IMR-90 (cell line): ENCODE measurements around the gene ZNF236. TPM values are rescaled to one million over a fixed set of nuclear protein-coding genes. Genes with fewer than 3 reads are reported as not detected.

Source experiments
- ATAC-seq: fragments of 200-7000 bp; cut with Tn5 transposase; 2 replicates; pipeline ENCODE4 v1.9.1; 2020; ENCODE audit warnings: low read depth, mild to moderate bottlenecking, moderate library complexity
- BruUV-seq: library from RNA; stranded (reverse); fragments of 400-500 nt; replicated peaks from 2 replicates; lab custom pipeline; 2021; lab: Mats Ljungman, UMichigan
- CTCF ChIA-PET: fragments of 300-600 bp; formaldehyde crosslinking; extraction: SDS; loops from one replicate; lab custom pipeline; 2021; ENCODE audit warnings: antibody characterized with exemption; lab: Yijun Ruan, JAX
- POLR2A ChIA-PET: fragments of 300-600 bp; sonication (Branson Sonifier 250); formaldehyde crosslinking; loops from one replicate; lab custom pipeline; 2022; ENCODE audit warnings: antibody characterized with exemption; ENCODE audit not compliant: unreplicated experiment; lab: Charles Lee
- DNase-seq: peaks from one replicate; pipeline ENCODE4 v3.0.0; 2013
- H2AFZ ChIP-seq: replicated peaks from 2 replicates; pipeline ENCODE3; 2013; ENCODE audit warnings: low read length, mild to moderate bottlenecking; ENCODE audit not compliant: poor library complexity
- H2AK5ac ChIP-seq: 2 replicates; pipeline ENCODE4 v1.6.1; 2013; ENCODE audit warnings: low read depth, low read length, inconsistent platforms
- H2AK9ac ChIP-seq: replicated peaks from 2 replicates; pipeline ENCODE3; 2013; ENCODE audit warnings: mild to moderate bottlenecking, low read depth, low read length, moderate library complexity; ENCODE audit not compliant: poor library complexity
- H2BK120ac ChIP-seq: 2 replicates; pipeline ENCODE4 v1.6.1; 2013; ENCODE audit warnings: low read depth, low read length, inconsistent platforms
- H2BK15ac ChIP-seq: 3 replicates; pipeline ENCODE4 v1.6.1; 2013; ENCODE audit warnings: low read depth, low read length, inconsistent platforms
- H2BK20ac ChIP-seq: 2 replicates; pipeline ENCODE4 v1.6.1; 2013; ENCODE audit warnings: low read depth, mild to moderate bottlenecking, inconsistent platforms, low read length, moderate library complexity
- H2BK5ac ChIP-seq: 2 replicates; pipeline ENCODE4 v1.6.1; 2013; ENCODE audit warnings: mild to moderate bottlenecking, low read depth, low read length, inconsistent platforms; ENCODE audit not compliant: poor library complexity, severe bottlenecking
- H3K14ac ChIP-seq: replicated peaks from 2 replicates; pipeline ENCODE4 v1.6.1; 2013; ENCODE audit warnings: low read depth, low read length, inconsistent platforms
- H3K18ac ChIP-seq: 2 replicates; pipeline ENCODE4 v1.6.1; 2013; ENCODE audit warnings: low read depth, low read length, control low read depth
- H3K23ac ChIP-seq: 2 replicates; pipeline ENCODE4 v1.6.1; 2013; ENCODE audit warnings: low read depth, low read length, inconsistent platforms
- H3K27ac ChIP-seq: 2 replicates; pipeline ENCODE4 v1.5.1; 2013; ENCODE audit warnings: mild to moderate bottlenecking, control low read depth, low read length; ENCODE audit not compliant: insufficient read depth
- H3K27me3 ChIP-seq: 2 replicates; pipeline ENCODE4 v1.6.1; 2013; ENCODE audit warnings: low read length; ENCODE audit not compliant: control insufficient read depth, insufficient read depth
- H3K36me3 ChIP-seq: 2 replicates; pipeline ENCODE4 v1.6.1; 2013; ENCODE audit warnings: low read length, mixed read lengths; ENCODE audit not compliant: control insufficient read depth, insufficient read depth
- H3K4ac ChIP-seq: 2 replicates; pipeline ENCODE4 v1.6.1; 2013; ENCODE audit warnings: low read depth, low read length, inconsistent platforms
- H3K4me1 ChIP-seq: 2 replicates; pipeline ENCODE4 v1.6.1; 2013; ENCODE audit warnings: low read length, mixed read lengths; ENCODE audit not compliant: control insufficient read depth, insufficient read depth
- H3K4me2 ChIP-seq: 2 replicates; pipeline ENCODE4 v1.6.1; 2013; ENCODE audit warnings: low read depth, mild to moderate bottlenecking, control low read depth, low read length, moderate library complexity
- H3K4me3 ChIP-seq: 2 replicates; pipeline ENCODE4 v1.5.1; 2013; ENCODE audit warnings: low read depth, mild to moderate bottlenecking, control low read depth, low read length, moderate library complexity; ENCODE audit not compliant: insufficient read depth
- H3K56ac ChIP-seq: 2 replicates; pipeline ENCODE4 v1.6.1; 2013; ENCODE audit warnings: low read length, inconsistent platforms; ENCODE audit not compliant: insufficient read depth; ENCODE audit errors: extremely low read depth
- H3K79me1 ChIP-seq, 2 experiments: 2 replicates each; pipeline ENCODE4 v1.6.1; 2013; ENCODE audit warnings: low read length in 2 of 2, inconsistent platforms in 1 of 2, low read depth in 1 of 2
- H3K9ac ChIP-seq: 2 replicates; pipeline ENCODE4 v1.6.1; 2013; ENCODE audit warnings: low read depth, low read length, control low read depth
- H3K9me1 ChIP-seq: 2 replicates; pipeline ENCODE4 v1.6.1; 2013; ENCODE audit warnings: low read length, inconsistent platforms; ENCODE audit not compliant: insufficient read depth
- H3K9me3 ChIP-seq: 2 replicates; pipeline ENCODE4 v1.6.1; 2013; ENCODE audit warnings: low read length; ENCODE audit not compliant: control insufficient read depth, insufficient read depth
- H4K20me1 ChIP-seq: 2 replicates; pipeline ENCODE4 v1.6.1; 2013; ENCODE audit warnings: low read length, inconsistent platforms; ENCODE audit not compliant: insufficient read depth
- H4K5ac ChIP-seq: 2 replicates; pipeline ENCODE4 v1.6.1; 2013; ENCODE audit warnings: mild to moderate bottlenecking, low read depth, low read length, control low read depth
- H4K8ac ChIP-seq, 2 experiments: 2 replicates each; pipeline ENCODE4 v1.6.1; 2013; ENCODE audit warnings: low read depth in 2 of 2, low read length in 2 of 2, control low read depth in 1 of 2, inconsistent platforms in 1 of 2
- H4K91ac ChIP-seq: 2 replicates; pipeline ENCODE4 v1.6.1; 2013; ENCODE audit warnings: low read depth, low read length, inconsistent platforms; ENCODE audit not compliant: insufficient read depth
- CHD1 ChIP-seq: IDR thresholded peaks from 2 replicates; pipeline ENCODE4 v1.6.1; 2012; ENCODE audit warnings: low read depth, low read length, improper control_type of control experiment
- MAZ ChIP-seq: IDR thresholded peaks from 2 replicates; pipeline ENCODE4 v1.6.1; 2012; ENCODE audit warnings: low read depth, mild to moderate bottlenecking, low read length, improper control_type of control experiment, moderate library complexity, borderline replicate concordance
- RAD21 ChIP-seq: IDR thresholded peaks from 2 replicates; pipeline ENCODE4 v1.6.1; 2012; ENCODE audit warnings: low read length, improper control_type of control experiment
- RCOR1 ChIP-seq: IDR thresholded peaks from 2 replicates; pipeline ENCODE4 v1.6.1; 2012; ENCODE audit warnings: mild to moderate bottlenecking, low read length, improper control_type of control experiment; ENCODE audit not compliant: insufficient replicate concordance
- WGBS, 2 experiments: methylation state at CpG; one replicate each; pipeline versions ENCODE4 v1.1.5 to v1.1.7; 2013; ENCODE audit warnings: missing lambda C conversion rate in 2 of 2; ENCODE audit not compliant: insufficient read length in 1 of 2; ENCODE audit errors: extremely low coverage in 2 of 2; 5-methylcytosine and 5-hydroxymethylcytosine counted together
- dilution Hi-C: fragments of 300-500 bp; cut with HindIII; formaldehyde crosslinking; loops from one replicate; pipeline ENCODE4 v1.14.3; 2018; ENCODE audit warnings: low sequenced_read_pairs; ENCODE audit not compliant: unreplicated experiment
- in situ Hi-C: fragments of 300-500 bp; cut with MboI; formaldehyde crosslinking; loops from 3 replicates; pipeline ENCODE4 v1.14.3; 2019; ENCODE audit warnings: low sequenced_read_pairs, inconsistent platforms, mixed read lengths
- intact Hi-C: fragments of 100-400 bp; cut with micrococcal nuclease; formaldehyde crosslinking; loops from 2 replicates; pipeline ENCODE4 v1.10.0; 2022
- polyA plus RNA-seq, 3 experiments: library from polyadenylated mRNA; depleted of rRNA; stranded (reverse); fragments of >200 nt; gene quantifications; 2 replicates each; pipeline ENCODE4 v1.2.3, GENCODE V29; 2012; ENCODE audit warnings: low replicate concordance in 1 of 3
- total RNA-seq: library from RNA; depleted of rRNA; stranded (reverse); fragments of >200 nt; gene quantifications from 2 replicates; pipeline ENCODE4 v1.2.3, GENCODE V29; 2012
- TF ChIP-seq, protein P1 (sequence below): fragments of 150-350 bp; IDR thresholded peaks from 2 replicates; pipeline ENCODE4 v1.6.1; 2017; ENCODE audit warnings: mild to moderate bottlenecking, antibody characterized with exemption, low read length, low read depth
- TF ChIP-seq, protein P2 (sequence below): conservative IDR thresholded peaks from 2 replicates; pipeline ENCODE4 v1.5.1; 2012; ENCODE audit warnings: mild to moderate bottlenecking, low read depth, low read length, improper control_type of control experiment

ZNF236 gene
- total and polyA plus RNA-seq, 2 of the 4 experiments (the other 2 are of a cell fraction), result 3.6 to 9.7 TPM

DNA sequence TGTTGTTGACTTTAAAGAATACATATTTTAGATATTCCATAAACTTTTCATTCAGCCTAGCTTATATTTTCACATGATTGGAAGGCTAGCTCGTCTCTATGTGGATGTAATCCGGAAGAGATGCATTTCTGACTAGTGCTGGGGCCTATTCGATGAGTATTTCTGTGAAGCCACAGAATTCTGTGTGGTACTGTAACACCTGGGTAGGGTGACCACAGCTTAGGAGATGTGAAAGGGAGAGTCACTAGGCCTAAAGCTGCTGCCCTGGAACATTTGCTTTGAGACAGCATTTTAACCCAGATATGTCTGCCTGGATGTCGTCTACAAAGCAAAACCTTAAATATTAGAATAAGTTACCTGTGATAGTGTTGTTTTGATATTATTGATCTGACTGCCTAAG is 83.5 kb downstream of the ZNF236 start:
- TF ChIP-seq, protein P1, sequence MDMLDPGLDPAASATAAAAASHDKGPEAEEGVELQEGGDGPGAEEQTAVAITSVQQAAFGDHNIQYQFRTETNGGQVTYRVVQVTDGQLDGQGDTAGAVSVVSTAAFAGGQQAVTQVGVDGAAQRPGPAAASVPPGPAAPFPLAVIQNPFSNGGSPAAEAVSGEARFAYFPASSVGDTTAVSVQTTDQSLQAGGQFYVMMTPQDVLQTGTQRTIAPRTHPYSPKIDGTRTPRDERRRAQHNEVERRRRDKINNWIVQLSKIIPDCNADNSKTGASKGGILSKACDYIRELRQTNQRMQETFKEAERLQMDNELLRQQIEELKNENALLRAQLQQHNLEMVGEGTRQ, result no peak
- TF ChIP-seq MAZ (no peak), CHD1 (no peak), RAD21 (no peak), RCOR1 (no peak)
- TF ChIP-seq, protein P2, sequence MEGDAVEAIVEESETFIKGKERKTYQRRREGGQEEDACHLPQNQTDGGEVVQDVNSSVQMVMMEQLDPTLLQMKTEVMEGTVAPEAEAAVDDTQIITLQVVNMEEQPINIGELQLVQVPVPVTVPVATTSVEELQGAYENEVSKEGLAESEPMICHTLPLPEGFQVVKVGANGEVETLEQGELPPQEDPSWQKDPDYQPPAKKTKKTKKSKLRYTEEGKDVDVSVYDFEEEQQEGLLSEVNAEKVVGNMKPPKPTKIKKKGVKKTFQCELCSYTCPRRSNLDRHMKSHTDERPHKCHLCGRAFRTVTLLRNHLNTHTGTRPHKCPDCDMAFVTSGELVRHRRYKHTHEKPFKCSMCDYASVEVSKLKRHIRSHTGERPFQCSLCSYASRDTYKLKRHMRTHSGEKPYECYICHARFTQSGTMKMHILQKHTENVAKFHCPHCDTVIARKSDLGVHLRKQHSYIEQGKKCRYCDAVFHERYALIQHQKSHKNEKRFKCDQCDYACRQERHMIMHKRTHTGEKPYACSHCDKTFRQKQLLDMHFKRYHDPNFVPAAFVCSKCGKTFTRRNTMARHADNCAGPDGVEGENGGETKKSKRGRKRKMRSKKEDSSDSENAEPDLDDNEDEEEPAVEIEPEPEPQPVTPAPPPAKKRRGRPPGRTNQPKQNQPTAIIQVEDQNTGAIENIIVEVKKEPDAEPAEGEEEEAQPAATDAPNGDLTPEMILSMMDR, result no peak
- H3K27me3 ChIP-seq, result no peaks in the 10 kb centered on the region
- no peak overlapping the region for H2BK20ac ChIP-seq
- H3K23ac ChIP-seq, result no peak overlapping the region
- no peak overlapping the region for H3K9ac ChIP-seq
- H4K8ac ChIP-seq, result no peak overlapping the region
- WGBS, 2 experiments, result 100% methylated on average over 1 of the region's 4 CpGs; no CpG with 5 or more reads in 1 of the 2 experiments
- H4K20me1 ChIP-seq, result no peaks in the 10 kb centered on the region
- no peak overlapping the region for H3K56ac ChIP-seq
- ChIA-PET POLR2A (no interaction called here), CTCF (interaction anchor here (1.3 to 1.8 kb wide), 2 partner anchors 17 to 18 kb away, joined by 4 to 5 read pairs; no protein-coding TSS in a partner anchor)
- H3K14ac ChIP-seq, result no peak overlapping the region
- H3K36me3 ChIP-seq, result peaks cover 29% of the 10 kb centered on the region
- no peak overlapping the region for H4K91ac ChIP-seq
- H2BK120ac ChIP-seq, result no peak overlapping the region
- DNase-seq (no peak), ATAC-seq (no peak)
- H3K9me1 ChIP-seq, result no peaks in the 10 kb centered on the region
- H3K4me3 ChIP-seq, result no peak overlapping the region
- no peak overlapping the region for H3K27ac ChIP-seq
- BruUV-seq, result no TSS peak
- intact Hi-C loops (no loop called here), in situ Hi-C loops (no loop called here), dilution Hi-C loops (no loop called here)
- H4K5ac ChIP-seq, result no peak overlapping the region
- H2BK15ac ChIP-seq, result no peak overlapping the region
- H3K4me1 ChIP-seq, result no peaks in the 10 kb centered on the region
- H3K9me3 ChIP-seq, result no peaks in the 10 kb centered on the region
- H2BK5ac ChIP-seq, result no peak overlapping the region
- no peak overlapping the region for H2AK5ac ChIP-seq
- H2AFZ ChIP-seq, result no peak overlapping the region
- no peak overlapping the region for H3K4ac ChIP-seq
- no peaks in the 10 kb centered on the region for H3K79me1 ChIP-seq
- H2AK9ac ChIP-seq, result no peak overlapping the region
- no peak overlapping the region for H3K4me2 ChIP-seq
- H3K18ac ChIP-seq, result no peak overlapping the region
